HG03439 (cell line): Measurements from ENCODE around the gene DCDC1.

Experiments
- ATAC-seq: cut with Tn5 transposase; IDR thresholded peaks from one replicate; pipeline ENCODE4 v1.9.1; 2021; ENCODE audit warnings: mild to moderate bottlenecking, moderate library complexity; ENCODE audit not compliant: unreplicated experiment

DCDC1 gene

GRCh38 chr11:30919389-30920152 is 450.0 kb downstream of the DCDC1 start:
- no peak for ATAC-seq

GRCh38 chr11:30917859-30918478 is 451.6 kb downstream of the DCDC1 start:
- ATAC-seq, result no peak

GRCh38 chr11:30917266-30917665 is 452.3 kb downstream of the DCDC1 start:
- no peak for ATAC-seq

- no peak for ATAC-seq
These were observed 452.8 kb downstream of the DCDC1 start for GRCh38 chr11:30916764-30917163.

GRCh38 chr11:30914143-30914762 is 455.3 kb downstream of the DCDC1 start:
- no peak for ATAC-seq

- no peak for ATAC-seq
These were observed 458.3 kb downstream of the DCDC1 start for GRCh38 chr11:30911247-30911646.

- ATAC-seq, result no peak
These were observed 460.7 kb downstream of the DCDC1 start for GRCh38 chr11:30908857-30909256.

- no peak for ATAC-seq
These were observed 461.3 kb downstream of the DCDC1 start for GRCh38 chr11:30908272-30908671.

GRCh38 chr11:30902929-30903328 is 466.6 kb downstream of the DCDC1 start:
- no peak for ATAC-seq

GRCh38 chr11:30895046-30895445 is 474.5 kb downstream of the DCDC1 start:
- no peak for ATAC-seq

GRCh38 chr11:30893318-30893717 is 476.2 kb downstream of the DCDC1 start:
- ATAC-seq, result no peak

GRCh38 chr11:30889143-30889794 is 480.3 kb downstream of the DCDC1 start:
- no peak for ATAC-seq

GRCh38 chr11:30879322-30880005 is 490.1 kb downstream of the DCDC1 start:
- ATAC-seq, result no peak

GRCh38 chr11:30878400-30878799 is 491.1 kb downstream of the DCDC1 start:
- no peak for ATAC-seq

- ATAC-seq, result no peak
These were observed 492.7 kb downstream of the DCDC1 start for GRCh38 chr11:30876663-30877396.

GRCh38 chr11:30876228-30876627 is 493.3 kb downstream of the DCDC1 start:
- no peak for ATAC-seq

GRCh38 chr11:30875806-30876205 is 493.7 kb downstream of the DCDC1 start:
- no peak for ATAC-seq

GRCh38 chr11:30873924-30874610 is 495.5 kb downstream of the DCDC1 start:
- ATAC-seq, result no peak

- ATAC-seq, result no peak
These were observed 500.9 kb downstream of the DCDC1 start for GRCh38 chr11:30868626-30869081.

GRCh38 chr11:30863209-30863608 is 506.3 kb downstream of the DCDC1 start:
- ATAC-seq, result no peak
